Stimulated activated naive CD8-positive, alpha-beta T cell treated with anti-CD3 and anti-CD28 coated beads, Interleukin-15, Interleukin-2, amounts not matched to agents 100 U/mL and 50 U/mL, for 24 hours (primary cell): Measurements from ENCODE around the gene LHFPL2.
A peak's percentile ranks its signal among the peaks of the same experiment; 100 is the strongest.
"Not testable (repeated sequence)": the region's sequence is repeated elsewhere in the genome, so short reads cannot be mapped to it uniquely, and the experiment has no call there.

Experiments used
- ATAC-seq: fragments of 150-1000 bp; cut with Tn5 transposase; one replicate; pipeline ENCODE4 v1.10.0; 2021
- DNase-seq: peaks from one replicate; pipeline ENCODE4 v3.0.0; 2021

LHFPL2 gene

GRCh38 chr5:78648359-78649210 lies at the start of gene LHFPL2:
LHFPL2 (minus strand) TSS chr5:78648772; CDS start chr5:78510213, 138,559 bp downstream.
- peak; percentile 53 for ATAC-seq
- DNase-seq: peak; percentile 43

- DNase-seq (no peak), ATAC-seq (no peak)
Observed at GRCh38 chr5:78696637-78697036, 48.1 kb upstream of the LHFPL2 start.

GRCh38 chr5:78696052-78696451 lies 47.5 kb upstream of the LHFPL2 start:
- not testable (repeated sequence) for DNase-seq, ATAC-seq

GRCh38 chr5:78693339-78693738 lies 44.8 kb upstream of the LHFPL2 start:
- no peak for ATAC-seq
- DNase-seq: no peak

- DNase-seq (no peak), ATAC-seq (no peak)
Observed at GRCh38 chr5:78691084-78691960, 42.8 kb upstream of the LHFPL2 start.

- ATAC-seq: no peak
Observed at GRCh38 chr5:78690253-78690972, 41.8 kb upstream of the LHFPL2 start.

GRCh38 chr5:78689540-78690252 lies 41.1 kb upstream of the LHFPL2 start:
- no peak for DNase-seq
- no peak for ATAC-seq

More at GRCh38 chr5:78690253-78690972, 41.8 kb upstream of the LHFPL2 start:
- no peak for DNase-seq

GRCh38 chr5:78687514-78687913 lies 38.9 kb upstream of the LHFPL2 start:
- ATAC-seq, DNase-seq: not testable (repeated sequence)

- ATAC-seq, DNase-seq: not testable (repeated sequence)
Observed at GRCh38 chr5:78683905-78684304, 35.3 kb upstream of the LHFPL2 start.

GRCh38 chr5:78679905-78680304 lies 31.3 kb upstream of the LHFPL2 start:
- ATAC-seq: no peak

GRCh38 chr5:78677777-78678668 lies 29.5 kb upstream of the LHFPL2 start:
- ATAC-seq (no peak), DNase-seq (no peak)

More at GRCh38 chr5:78679905-78680304, 31.3 kb upstream of the LHFPL2 start:
- DNase-seq: no peak

- ATAC-seq (no peak), DNase-seq (no peak)
Observed at GRCh38 chr5:78675956-78676730, 27.6 kb upstream of the LHFPL2 start.

- DNase-seq, ATAC-seq: not testable (repeated sequence)
Observed at GRCh38 chr5:78673827-78674226, 25.3 kb upstream of the LHFPL2 start.

- DNase-seq: no peak
- ATAC-seq: no peak
Observed at GRCh38 chr5:78672154-78672553, 23.6 kb upstream of the LHFPL2 start.

- no peak for DNase-seq
- no peak for ATAC-seq
Observed at GRCh38 chr5:78671609-78672008, 23.0 kb upstream of the LHFPL2 start.

- ATAC-seq (no peak), DNase-seq (no peak)
Observed at GRCh38 chr5:78670701-78671269, 22.2 kb upstream of the LHFPL2 start.

GRCh38 chr5:78669331-78669730 lies 20.8 kb upstream of the LHFPL2 start:
- ATAC-seq (no peak), DNase-seq (no peak)

- no peak for ATAC-seq
- no peak for DNase-seq
Observed at GRCh38 chr5:78667461-78668103, 19.0 kb upstream of the LHFPL2 start.

- not testable (repeated sequence) for ATAC-seq, DNase-seq
Observed at GRCh38 chr5:78666975-78667374, 18.4 kb upstream of the LHFPL2 start.
